Vagina (tissue), 2 donors: ENCODE data around the gene F2RL3.

Source experiments
- POLR2A ChIP-seq, 2 donors: fragments of 450-650 bp; IDR thresholded peaks; one replicate each; pipeline ENCODE4 v1.6.1; 2017; ENCODE audit warnings: antibody characterized with exemption in 2 of 2, mild to moderate bottlenecking in 2 of 2, moderate library complexity in 2 of 2
- POLR2AphosphoS5 ChIP-seq, 2 donors: sonication (generic); formaldehyde crosslinking; IDR thresholded peaks; one replicate each; pipeline ENCODE4 v1.9.0; 2017; ENCODE audit warnings: antibody characterized with exemption in 2 of 2, mild to moderate bottlenecking in 2 of 2, low read depth in 1 of 2; ENCODE audit not compliant: insufficient read depth in 1 of 2
- TF ChIP-seq, protein P1 (sequence below), 3 experiments: fragments of 450-650 bp in 2 of 3; fragments of 200-600 bp in 1 of 3; sonication (generic) in 1 of 3; IDR thresholded peaks; one replicate each; pipeline ENCODE4 v1.5.1; 2017 to 2019; ENCODE audit warnings: antibody characterized with exemption in 3 of 3, mild to moderate bottlenecking in 2 of 3, moderate library complexity in 2 of 3

DNA sequence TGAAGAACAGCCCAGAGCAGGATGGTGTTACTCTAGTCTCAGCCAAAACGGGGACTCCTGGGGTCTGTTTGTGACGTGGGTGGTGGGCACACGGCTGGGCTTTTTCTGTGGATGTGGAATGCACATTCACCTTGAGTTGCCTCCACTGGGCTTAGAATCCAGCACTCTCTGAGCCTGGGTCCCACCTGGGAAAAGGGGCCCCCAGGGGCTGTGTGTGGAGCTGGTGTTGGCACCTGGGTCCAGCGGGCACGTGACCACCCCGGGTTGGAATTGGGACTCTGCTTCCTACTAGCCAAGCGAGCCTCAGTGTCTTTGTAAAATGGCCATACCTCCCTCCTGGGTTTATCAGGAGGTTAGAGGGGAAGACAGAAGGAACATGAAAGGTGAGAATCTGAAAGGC, 29.2 kb upstream of the F2RL3 start:
- TF ChIP-seq POLR2A (IDR thresholded peaks at IDR 0.05): no peak
- TF ChIP-seq, protein P1, sequence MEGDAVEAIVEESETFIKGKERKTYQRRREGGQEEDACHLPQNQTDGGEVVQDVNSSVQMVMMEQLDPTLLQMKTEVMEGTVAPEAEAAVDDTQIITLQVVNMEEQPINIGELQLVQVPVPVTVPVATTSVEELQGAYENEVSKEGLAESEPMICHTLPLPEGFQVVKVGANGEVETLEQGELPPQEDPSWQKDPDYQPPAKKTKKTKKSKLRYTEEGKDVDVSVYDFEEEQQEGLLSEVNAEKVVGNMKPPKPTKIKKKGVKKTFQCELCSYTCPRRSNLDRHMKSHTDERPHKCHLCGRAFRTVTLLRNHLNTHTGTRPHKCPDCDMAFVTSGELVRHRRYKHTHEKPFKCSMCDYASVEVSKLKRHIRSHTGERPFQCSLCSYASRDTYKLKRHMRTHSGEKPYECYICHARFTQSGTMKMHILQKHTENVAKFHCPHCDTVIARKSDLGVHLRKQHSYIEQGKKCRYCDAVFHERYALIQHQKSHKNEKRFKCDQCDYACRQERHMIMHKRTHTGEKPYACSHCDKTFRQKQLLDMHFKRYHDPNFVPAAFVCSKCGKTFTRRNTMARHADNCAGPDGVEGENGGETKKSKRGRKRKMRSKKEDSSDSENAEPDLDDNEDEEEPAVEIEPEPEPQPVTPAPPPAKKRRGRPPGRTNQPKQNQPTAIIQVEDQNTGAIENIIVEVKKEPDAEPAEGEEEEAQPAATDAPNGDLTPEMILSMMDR (IDR thresholded peaks at IDR 0.05): no peak
- TF ChIP-seq POLR2AphosphoS5 (IDR thresholded peaks at IDR 0.05; ENCODE audit: insufficient read depth in 1 of 2, low read depth in 1 of 2): no peak
